ENCODE data around the gene AGPAT3. TPM values are rescaled to one million over a fixed set of nuclear protein-coding genes. Genes with fewer than 3 reads are reported as not detected.

The AGPAT3 gene
- total RNA-seq, 1 donor from 2014 or later = 63.2 TPM

- Mint-ChIP-seq H3K4me1 (ENCODE audit: unreplicated experiment) (peaks cover 11% of the 10 kb centered on the region), H3K36me3 (ENCODE audit: unreplicated experiment) (peaks cover 17% of the 10 kb centered on the region), H3K9me3 (ENCODE audit: unreplicated experiment) (peaks cover 9% of the 10 kb centered on the region), H3K27ac (ENCODE audit: unreplicated experiment) (no peak overlapping the region), H3K27me3 (ENCODE audit: unreplicated experiment) (no peaks in the 10 kb centered on the region), H3K4me3 (ENCODE audit: unreplicated experiment) (no peak overlapping the region)
- no peak for TF ChIP-seq CTCF (IDR thresholded peaks at IDR 0.05)
- no peak for DNase-seq (ENCODE audit: extremely low spot score, unreplicated experiment)
Measured at GRCh38 chr21:43911015-43911934, 46.3 kb downstream of the AGPAT3 start.

DNA sequence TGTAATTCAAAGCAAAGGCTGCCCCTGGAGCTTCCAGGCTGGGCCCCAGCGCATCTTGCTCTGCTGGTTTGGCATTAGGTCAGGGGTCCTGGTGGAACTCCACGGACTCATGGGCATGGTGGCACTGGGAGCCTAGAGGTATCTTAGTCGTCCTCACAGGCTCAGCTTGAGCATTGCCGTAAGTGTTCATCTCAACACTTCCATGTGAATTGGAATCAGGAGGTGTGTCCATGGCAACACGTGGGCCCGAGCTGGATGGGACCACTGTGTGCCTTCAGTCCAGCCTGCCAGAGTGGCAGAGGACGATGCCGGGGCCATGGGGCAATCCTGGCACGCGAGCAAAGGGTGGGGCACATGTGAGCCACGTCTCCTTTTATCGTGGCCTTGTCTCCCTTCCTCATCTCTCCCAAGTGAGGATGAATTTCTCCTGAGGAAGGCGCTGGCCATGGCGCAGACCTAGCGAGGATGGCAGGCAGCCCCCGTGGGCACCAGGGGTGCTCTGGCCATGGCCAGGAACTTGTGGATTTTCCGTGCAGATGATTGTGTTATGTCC, 47.0 kb downstream of the AGPAT3 start:
- no peak overlapping the region for H3K4me3 Mint-ChIP-seq (ENCODE audit: unreplicated experiment)
- peaks cover 9% of the 10 kb centered on the region for H3K9me3 Mint-ChIP-seq (ENCODE audit: unreplicated experiment)
- peaks cover 13% of the 10 kb centered on the region for H3K4me1 Mint-ChIP-seq (ENCODE audit: unreplicated experiment)
- peaks cover 17% of the 10 kb centered on the region for H3K36me3 Mint-ChIP-seq (ENCODE audit: unreplicated experiment)
- no peaks in the 10 kb centered on the region for H3K27me3 Mint-ChIP-seq (ENCODE audit: unreplicated experiment)
- no peak for TF ChIP-seq CTCF (IDR thresholded peaks at IDR 0.05)
- no peak overlapping the region for H3K27ac Mint-ChIP-seq (ENCODE audit: unreplicated experiment)
- no peak for DNase-seq (ENCODE audit: extremely low spot score, unreplicated experiment)

- Mint-ChIP-seq H3K4me3 (ENCODE audit: unreplicated experiment) (no peak overlapping the region), H3K9me3 (ENCODE audit: unreplicated experiment) (peaks cover 9% of the 10 kb centered on the region), H3K4me1 (ENCODE audit: unreplicated experiment) (peaks cover 15% of the 10 kb centered on the region), H3K36me3 (ENCODE audit: unreplicated experiment) (peaks cover 17% of the 10 kb centered on the region), H3K27ac (ENCODE audit: unreplicated experiment) (no peak overlapping the region), H3K27me3 (ENCODE audit: unreplicated experiment) (no peaks in the 10 kb centered on the region)
- DNase-seq (ENCODE audit: extremely low spot score, unreplicated experiment) = no peak
- TF ChIP-seq CTCF (IDR thresholded peaks at IDR 0.05) = no peak
Measured at GRCh38 chr21:43912500-43912899, 47.5 kb downstream of the AGPAT3 start.

DNA sequence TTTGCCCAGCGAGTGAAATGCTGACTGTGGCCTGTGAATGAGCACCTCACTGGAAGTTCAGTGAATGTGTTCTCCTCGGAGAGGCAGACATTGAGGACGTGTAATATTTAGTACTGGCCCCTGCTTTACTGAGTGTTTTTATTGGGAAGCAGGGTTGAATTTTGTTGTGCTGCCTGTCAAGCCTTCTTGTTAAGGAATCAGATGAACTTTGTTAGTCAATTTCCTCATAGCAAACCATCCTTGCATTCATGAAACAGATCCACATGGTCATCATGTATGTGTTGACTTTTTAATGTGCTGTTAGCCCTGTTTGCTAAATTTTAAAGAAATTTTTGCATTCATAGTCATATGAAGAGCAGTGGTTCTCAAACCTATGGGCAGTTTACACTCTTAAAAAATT, 47.9 kb downstream of the AGPAT3 start:
- H3K27ac Mint-ChIP-seq (ENCODE audit: unreplicated experiment) = no peak overlapping the region
- peaks cover 9% of the 10 kb centered on the region for H3K9me3 Mint-ChIP-seq (ENCODE audit: unreplicated experiment)
- TF ChIP-seq CTCF (IDR thresholded peaks at IDR 0.05) = no peak
- H3K36me3 Mint-ChIP-seq (ENCODE audit: unreplicated experiment) = peaks cover 13% of the 10 kb centered on the region
- H3K4me3 Mint-ChIP-seq (ENCODE audit: unreplicated experiment) = no peak overlapping the region
- DNase-seq (ENCODE audit: extremely low spot score, unreplicated experiment) = no peak
- H3K4me1 Mint-ChIP-seq (ENCODE audit: unreplicated experiment) = peaks cover 14% of the 10 kb centered on the region
- H3K27me3 Mint-ChIP-seq (ENCODE audit: unreplicated experiment) = no peaks in the 10 kb centered on the region

DNA sequence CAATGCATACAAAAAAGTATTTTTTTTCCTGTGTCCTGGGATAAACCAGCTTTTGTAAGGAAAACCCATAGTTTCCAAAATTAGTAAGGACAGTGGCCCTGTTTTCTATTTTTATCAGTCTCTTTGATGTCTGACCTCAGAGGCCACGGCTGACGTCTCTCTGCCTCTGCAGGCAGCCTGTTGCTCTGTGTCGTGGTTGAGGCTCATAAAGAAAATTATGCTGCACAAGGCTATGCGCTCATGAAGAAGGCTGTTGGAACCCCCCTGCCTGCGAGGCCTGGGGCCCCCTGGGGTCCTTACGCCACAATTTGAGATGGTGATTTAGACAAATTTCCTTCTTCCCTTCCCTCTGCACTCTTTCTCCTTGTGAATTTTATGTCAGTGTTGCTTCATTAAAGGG, 48.9 kb downstream of the AGPAT3 start:
- peaks cover 12% of the 10 kb centered on the region for H3K36me3 Mint-ChIP-seq (ENCODE audit: unreplicated experiment)
- H3K27me3 Mint-ChIP-seq (ENCODE audit: unreplicated experiment) = no peaks in the 10 kb centered on the region
- H3K9me3 Mint-ChIP-seq (ENCODE audit: unreplicated experiment) = peaks cover 9% of the 10 kb centered on the region
- H3K4me1 Mint-ChIP-seq (ENCODE audit: unreplicated experiment) = peaks cover 20% of the 10 kb centered on the region
- DNase-seq (ENCODE audit: extremely low spot score, unreplicated experiment) = no peak
- no peak overlapping the region for H3K4me3 Mint-ChIP-seq (ENCODE audit: unreplicated experiment)
- no peak overlapping the region for H3K27ac Mint-ChIP-seq (ENCODE audit: unreplicated experiment)
- no peak for TF ChIP-seq CTCF (IDR thresholded peaks at IDR 0.05)

Measured in osteocyte (in vitro differentiated cells).